Endothelial cell of umbilical vein (primary cell): ENCODE measurements around the gene MAPK11.

Source experiments
- EZH2 ChIP-seq: IDR thresholded peaks from 2 replicates; pipeline ENCODE4 v1.6.1; 2012; ENCODE audit warnings: borderline replicate concordance, low read depth, mild to moderate bottlenecking, moderate library complexity, low read length, inconsistent platforms; ENCODE audit not compliant: severe bottlenecking
- JUN ChIP-seq: IDR thresholded peaks from 2 replicates; pipeline ENCODE4 v1.6.1; 2011; ENCODE audit warnings: borderline replicate concordance, low read depth; ENCODE audit not compliant: insufficient read length, insufficient read depth
- POLR2AphosphoS5 ChIP-seq: IDR thresholded peaks from 2 replicates; pipeline ENCODE4 v1.6.1; 2012; ENCODE audit warnings: low read depth, mild to moderate bottlenecking, control low read depth, low read length, moderate library complexity; ENCODE audit not compliant: insufficient read depth
- TF ChIP-seq, protein P1 (sequence below), 2 donors: IDR thresholded peaks; 1 replicate in 1 of 2; 2 replicates in 1 of 2; pipeline ENCODE4 v1.5.1; 2011; ENCODE audit warnings: low read length in 2 of 2, mild to moderate bottlenecking in 2 of 2, moderate library complexity in 2 of 2, control low read depth in 1 of 2, inconsistent platforms in 1 of 2, low read depth in 1 of 2; ENCODE audit not compliant: insufficient read depth in 1 of 2; ENCODE audit errors: extremely low read depth in 1 of 2

DNA sequence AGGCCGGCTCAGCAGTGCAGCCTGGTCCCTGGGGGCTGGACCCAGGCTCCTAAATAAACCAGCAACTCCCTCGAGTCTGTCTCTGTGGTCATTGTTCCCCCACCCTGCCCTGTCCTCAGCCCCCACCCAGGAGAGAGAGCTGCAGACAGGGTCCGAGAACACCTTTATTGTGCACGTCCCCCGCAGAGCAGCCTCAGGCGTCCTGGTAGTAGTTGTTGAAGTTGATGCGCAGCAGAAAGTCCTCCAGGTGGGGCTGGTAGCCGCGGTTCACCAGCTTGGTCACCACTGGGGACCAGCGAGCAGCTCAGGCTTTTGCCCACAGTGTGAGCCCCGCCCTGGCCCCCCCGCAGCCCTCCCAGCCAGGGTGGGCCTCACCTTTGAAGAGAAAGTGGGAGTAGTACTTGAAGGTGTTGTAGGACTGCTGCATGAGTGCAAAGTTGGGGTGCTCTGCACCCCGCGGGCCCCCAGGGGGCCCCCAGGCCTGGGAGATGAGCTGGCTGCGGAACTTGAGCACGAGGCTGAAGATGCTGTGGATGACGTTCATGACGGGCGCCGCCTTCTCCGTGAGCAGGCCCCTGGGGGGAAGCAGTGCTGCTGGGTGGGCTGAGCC, 52.5 kb downstream of the MAPK11 start:
- TF ChIP-seq, protein P1, sequence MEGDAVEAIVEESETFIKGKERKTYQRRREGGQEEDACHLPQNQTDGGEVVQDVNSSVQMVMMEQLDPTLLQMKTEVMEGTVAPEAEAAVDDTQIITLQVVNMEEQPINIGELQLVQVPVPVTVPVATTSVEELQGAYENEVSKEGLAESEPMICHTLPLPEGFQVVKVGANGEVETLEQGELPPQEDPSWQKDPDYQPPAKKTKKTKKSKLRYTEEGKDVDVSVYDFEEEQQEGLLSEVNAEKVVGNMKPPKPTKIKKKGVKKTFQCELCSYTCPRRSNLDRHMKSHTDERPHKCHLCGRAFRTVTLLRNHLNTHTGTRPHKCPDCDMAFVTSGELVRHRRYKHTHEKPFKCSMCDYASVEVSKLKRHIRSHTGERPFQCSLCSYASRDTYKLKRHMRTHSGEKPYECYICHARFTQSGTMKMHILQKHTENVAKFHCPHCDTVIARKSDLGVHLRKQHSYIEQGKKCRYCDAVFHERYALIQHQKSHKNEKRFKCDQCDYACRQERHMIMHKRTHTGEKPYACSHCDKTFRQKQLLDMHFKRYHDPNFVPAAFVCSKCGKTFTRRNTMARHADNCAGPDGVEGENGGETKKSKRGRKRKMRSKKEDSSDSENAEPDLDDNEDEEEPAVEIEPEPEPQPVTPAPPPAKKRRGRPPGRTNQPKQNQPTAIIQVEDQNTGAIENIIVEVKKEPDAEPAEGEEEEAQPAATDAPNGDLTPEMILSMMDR (IDR thresholded peaks at IDR 0.05; ENCODE audit: extremely low read depth in 1 of 2, insufficient read depth in 1 of 2, low read depth in 1 of 2, low read length in 2 of 2), result no peak
- TF ChIP-seq POLR2AphosphoS5 (no peak), JUN (no peak), EZH2 (no peak)
